GM18519 (cell line): ENCODE measurements around the gene OBSL1.

Source experiments
- ATAC-seq: cut with Tn5 transposase; IDR thresholded peaks from one replicate; pipeline ENCODE4 v1.9.1; 2021; ENCODE audit warnings: mild to moderate bottlenecking, moderate library complexity; ENCODE audit not compliant: unreplicated experiment, low FRiP score

Gene OBSL1

GRCh38 chr2:219571311-219572236 lies at the start of gene OBSL1:
OBSL1 (minus strand) TSS chr2:219571539; CDS start chr2:219571232, 307 bp downstream.
- ATAC-seq: no peak

GRCh38 chr2:219620546-219620945 lies 49.2 kb upstream of the OBSL1 start:
- ATAC-seq: no peak

DNA sequence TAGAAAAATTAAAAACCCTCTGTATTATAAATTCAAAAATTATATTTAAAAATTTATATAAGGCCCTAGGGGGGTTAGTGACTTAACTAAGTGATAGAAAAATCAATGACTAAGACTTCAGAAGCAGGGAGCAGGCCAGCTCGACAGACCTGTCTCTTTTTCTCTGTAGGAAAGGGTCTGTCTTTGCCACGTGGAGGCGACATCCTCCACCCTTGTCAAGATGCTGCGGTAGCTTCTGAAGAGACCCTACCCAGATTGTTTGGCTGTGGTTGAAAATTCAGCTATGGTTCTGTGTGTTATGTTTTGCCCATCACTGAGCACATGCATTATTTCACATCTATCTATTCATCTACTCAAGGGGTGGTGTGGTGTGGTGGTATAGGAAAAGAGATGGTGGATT lies 47.9 kb upstream of the OBSL1 start:
- ATAC-seq: no peak

GRCh38 chr2:219618733-219619122 lies 47.4 kb upstream of the OBSL1 start:
- ATAC-seq: no peak

- ATAC-seq: no peak
Observed at GRCh38 chr2:219616550-219616949, 45.2 kb upstream of the OBSL1 start.

DNA sequence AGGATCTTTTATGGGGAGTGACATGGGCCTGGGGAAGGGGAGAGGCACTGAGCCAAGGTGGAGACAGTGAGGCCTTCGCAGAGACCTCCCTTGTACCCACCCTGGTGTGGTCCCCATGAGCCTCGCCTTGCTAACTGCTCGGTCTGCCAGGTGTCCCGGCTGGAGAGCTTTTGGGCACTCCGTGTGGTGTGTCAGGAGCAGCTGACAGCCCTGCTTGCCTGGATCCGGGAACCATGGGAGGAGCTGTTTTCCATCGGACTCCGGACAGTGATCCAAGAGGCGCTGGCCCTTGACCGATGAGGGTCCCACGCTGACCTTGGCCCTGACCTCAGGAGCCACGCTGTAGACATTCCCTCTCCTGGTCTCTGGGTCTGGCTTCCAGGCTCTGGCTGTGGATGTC lies 44.6 kb upstream of the OBSL1 start:
- no peak for ATAC-seq

DNA sequence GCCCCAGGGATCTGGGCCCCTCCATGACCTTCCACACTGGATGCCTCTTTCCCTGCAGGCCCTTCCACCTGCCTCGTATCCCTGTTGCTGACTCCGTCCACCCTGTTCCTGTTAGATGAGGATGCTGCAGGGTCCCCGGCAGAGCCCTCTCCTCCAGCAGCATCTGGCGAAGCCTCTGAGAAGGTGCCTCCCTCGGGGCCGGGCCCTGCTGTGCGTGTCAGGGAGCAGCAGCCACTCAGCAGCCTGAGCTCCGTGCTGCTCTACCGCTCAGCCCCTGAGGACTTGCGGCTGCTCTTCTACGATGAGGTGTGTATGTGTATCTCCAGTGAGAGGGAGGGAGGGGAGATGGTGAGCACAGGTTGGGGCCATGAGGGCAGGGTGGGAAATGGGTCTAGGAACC lies 43.7 kb upstream of the OBSL1 start:
- ATAC-seq: no peak

GRCh38 chr2:219614076-219614860 lies 42.9 kb upstream of the OBSL1 start:
- no peak for ATAC-seq

GRCh38 chr2:219613461-219614070 lies 42.2 kb upstream of the OBSL1 start:
- ATAC-seq: no peak

DNA sequence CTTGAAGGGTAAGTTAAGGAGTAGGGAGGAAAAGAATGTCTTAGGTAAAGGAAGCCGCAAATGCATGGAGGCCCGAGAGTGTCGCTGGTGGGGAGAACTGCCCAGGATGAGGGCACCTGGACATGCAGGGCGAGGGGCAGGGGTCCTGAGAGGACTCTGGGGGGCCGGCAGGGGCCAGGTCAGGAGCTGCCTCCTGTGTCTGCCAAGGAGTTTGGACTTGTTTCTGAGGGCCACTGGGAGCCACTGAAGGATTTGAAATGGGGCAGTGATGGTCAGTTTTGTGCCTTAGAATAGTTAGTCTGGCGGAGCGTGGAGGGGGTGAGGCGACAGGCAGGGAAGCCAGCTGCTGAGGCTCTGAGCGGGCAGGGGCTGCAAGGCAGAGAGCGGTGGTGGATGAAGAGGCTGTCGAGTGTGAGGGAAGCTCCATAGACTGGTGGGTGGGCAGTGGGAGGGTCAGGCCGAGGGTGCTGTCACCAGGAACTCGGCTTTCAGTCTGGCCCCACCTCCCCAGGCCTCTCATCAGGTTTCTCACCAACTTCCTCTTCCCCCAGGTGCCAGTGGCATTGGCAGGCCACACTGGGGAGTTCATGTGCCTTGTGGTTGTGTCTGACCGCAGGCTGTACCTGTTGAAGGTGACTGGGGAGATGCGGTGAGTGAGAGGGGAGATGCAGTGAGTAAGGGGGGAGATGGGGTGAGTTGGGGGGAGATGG lies 41.4 kb upstream of the OBSL1 start:
- no peak for ATAC-seq

GRCh38 chr2:219611866-219612576 lies 40.7 kb upstream of the OBSL1 start:
- no peak for ATAC-seq

GRCh38 chr2:219611306-219611705 lies 40.0 kb upstream of the OBSL1 start:
- no peak for ATAC-seq

- no peak for ATAC-seq
Observed at GRCh38 chr2:219609149-219609750, 37.9 kb upstream of the OBSL1 start.

- ATAC-seq: no peak
Observed at GRCh38 chr2:219608399-219608964, 37.1 kb upstream of the OBSL1 start.

- no peak for ATAC-seq
Observed at GRCh38 chr2:219607931-219608330, 36.6 kb upstream of the OBSL1 start.

DNA sequence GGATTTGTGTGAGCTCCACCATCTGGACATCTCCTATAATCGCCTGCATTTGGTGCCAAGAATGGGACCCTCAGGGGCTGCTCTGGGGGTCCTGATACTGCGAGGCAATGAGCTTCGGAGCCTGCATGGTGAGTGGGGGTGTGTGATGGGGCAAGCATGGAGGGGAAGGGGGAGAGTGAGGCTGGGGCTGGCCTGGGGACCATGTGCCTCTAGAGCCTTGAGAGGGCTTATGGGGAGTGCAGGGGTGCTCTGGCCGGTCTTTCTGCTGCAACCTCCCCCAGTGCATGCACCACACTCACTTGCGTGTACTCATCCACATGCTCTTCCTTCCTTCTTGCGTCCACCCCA lies 34.2 kb upstream of the OBSL1 start:
- no peak for ATAC-seq

GRCh38 chr2:219603771-219604170 lies 32.4 kb upstream of the OBSL1 start:
- no peak for ATAC-seq

DNA sequence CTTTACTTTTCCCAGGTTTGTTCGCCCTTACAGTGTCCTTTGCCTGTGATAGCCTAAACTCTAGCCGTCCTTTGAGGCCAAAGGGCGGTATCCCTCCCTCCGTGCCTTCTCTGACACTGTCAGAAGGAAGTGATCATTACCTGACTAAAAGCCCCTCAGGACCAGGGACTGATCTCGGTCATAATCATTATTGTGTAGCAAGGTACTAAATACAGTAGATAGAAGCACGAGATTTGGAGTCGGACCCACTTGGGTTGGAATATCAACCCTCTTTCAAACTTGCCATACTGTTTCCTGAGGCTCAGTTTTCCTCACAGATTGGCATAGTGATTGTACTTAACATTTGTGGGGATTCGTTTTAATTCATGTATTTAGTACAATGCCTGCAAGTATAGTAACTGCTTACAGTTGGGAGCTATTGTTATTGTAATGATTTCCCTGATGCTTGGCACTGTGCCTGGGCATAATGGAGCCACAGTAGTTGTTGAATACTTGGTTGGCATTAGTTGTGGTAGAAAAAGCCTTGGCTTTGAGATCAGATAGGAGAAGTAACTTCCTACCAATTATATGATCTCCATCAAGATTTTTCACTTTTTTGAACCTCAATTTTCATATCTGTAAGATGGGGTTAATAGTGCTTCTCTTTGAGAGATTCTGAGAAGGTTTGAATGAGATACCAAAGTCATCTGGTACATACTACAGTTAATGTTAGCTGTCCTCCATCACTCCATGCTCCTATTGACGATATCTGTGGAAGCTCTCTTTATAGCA lies 27.2 kb upstream of the OBSL1 start:
- ATAC-seq: no peak
